Measurements from ENCODE around the gene MRPS34. TPM values are rescaled to one million over a fixed set of nuclear protein-coding genes. Genes with fewer than 3 reads are reported as not detected.

The MRPS34 gene
- total and polyA plus RNA-seq, 4 donors: 42.4 to 100 (median 58.7) TPM

DNA sequence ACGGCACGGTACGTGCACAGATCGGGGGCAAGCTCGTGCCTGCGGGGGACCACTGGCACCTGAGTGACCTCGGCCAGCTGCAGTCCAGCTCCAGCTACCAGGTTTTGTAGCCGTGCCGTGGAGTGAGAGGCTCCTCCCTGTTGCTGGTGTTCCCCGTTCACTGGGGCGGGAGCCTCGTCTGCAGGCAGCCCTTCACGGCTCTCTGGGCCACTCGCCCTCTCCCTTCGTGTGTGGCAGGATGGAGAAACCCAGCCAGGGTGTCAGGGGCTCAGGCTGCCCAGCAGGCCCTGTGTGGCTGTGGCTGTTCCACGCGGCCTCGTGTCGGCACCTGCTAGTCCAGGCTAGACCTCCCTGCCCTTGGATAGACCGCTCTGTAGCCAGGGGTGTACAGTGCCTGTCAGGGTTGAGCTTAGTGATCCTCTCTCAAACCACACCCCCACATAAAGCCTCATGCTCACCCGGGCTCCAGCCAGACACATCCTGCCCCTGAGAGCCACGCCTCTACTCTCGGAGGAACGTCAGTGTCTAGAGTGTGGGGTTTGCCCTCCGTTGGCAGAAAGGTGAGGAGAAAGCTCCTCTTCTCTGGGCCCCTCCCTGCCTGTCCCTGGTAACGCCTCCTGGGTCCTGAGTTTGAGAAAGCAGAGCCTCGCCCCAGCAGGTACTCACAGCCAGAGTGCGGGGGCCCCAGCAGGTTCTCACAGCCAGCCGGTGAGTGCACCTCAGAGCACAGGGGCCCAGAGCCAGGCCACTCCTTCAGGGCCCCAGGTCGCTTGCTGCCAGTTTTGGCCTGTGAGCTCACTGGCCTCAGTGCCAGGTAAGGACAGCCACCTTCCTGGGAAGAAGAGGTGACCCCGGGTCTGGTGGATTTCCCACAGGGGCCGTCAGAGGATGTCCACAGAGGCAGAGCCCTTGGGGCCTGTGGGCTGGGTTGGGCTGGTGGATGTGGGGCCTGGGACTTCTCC is 29.3 kb downstream of the MRPS34 start:
- TF ChIP-seq, protein P1, sequence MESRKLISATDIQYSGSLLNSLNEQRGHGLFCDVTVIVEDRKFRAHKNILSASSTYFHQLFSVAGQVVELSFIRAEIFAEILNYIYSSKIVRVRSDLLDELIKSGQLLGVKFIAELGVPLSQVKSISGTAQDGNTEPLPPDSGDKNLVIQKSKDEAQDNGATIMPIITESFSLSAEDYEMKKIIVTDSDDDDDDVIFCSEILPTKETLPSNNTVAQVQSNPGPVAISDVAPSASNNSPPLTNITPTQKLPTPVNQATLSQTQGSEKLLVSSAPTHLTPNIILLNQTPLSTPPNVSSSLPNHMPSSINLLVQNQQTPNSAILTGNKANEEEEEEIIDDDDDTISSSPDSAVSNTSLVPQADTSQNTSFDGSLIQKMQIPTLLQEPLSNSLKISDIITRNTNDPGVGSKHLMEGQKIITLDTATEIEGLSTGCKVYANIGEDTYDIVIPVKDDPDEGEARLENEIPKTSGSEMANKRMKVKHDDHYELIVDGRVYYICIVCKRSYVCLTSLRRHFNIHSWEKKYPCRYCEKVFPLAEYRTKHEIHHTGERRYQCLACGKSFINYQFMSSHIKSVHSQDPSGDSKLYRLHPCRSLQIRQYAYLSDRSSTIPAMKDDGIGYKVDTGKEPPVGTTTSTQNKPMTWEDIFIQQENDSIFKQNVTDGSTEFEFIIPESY (IDR thresholded peaks at IDR 0.05): no peak
- TF ChIP-seq RAD21 (IDR thresholded peaks at IDR 0.05) (no peak), YY1 (IDR thresholded peaks at IDR 0.05) (no peak), RXRA (IDR thresholded peaks at IDR 0.05) (no peak), JUND (IDR thresholded peaks at IDR 0.05) (no peak), NR2F2 (IDR thresholded peaks at IDR 0.05) (no peak)
- TF ChIP-seq, protein P2, sequence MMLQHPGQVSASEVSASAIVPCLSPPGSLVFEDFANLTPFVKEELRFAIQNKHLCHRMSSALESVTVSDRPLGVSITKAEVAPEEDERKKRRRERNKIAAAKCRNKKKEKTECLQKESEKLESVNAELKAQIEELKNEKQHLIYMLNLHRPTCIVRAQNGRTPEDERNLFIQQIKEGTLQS (IDR thresholded peaks at IDR 0.05): no peak
- no peak overlapping the region for H3K27ac ChIP-seq (ENCODE audit: low read depth in 1 of 2, low read length in 2 of 2)
- H3K9ac ChIP-seq (ENCODE audit: low read depth in 1 of 2, low read length in 2 of 2): no peak overlapping the region
- peaks cover 4 to 55% (median 17%) of the 10 kb centered on the region in 4 donors for H3K36me3 ChIP-seq (ENCODE audit: control insufficient read depth in 4 of 4, insufficient read depth in 3 of 4, low read depth in 1 of 4, low read length in 3 of 4)
- no peak for DNase-seq (ENCODE audit: low spot score)
- WGBS: 94% methylated on average over 32 of the region's 32 CpGs
- H3K27me3 ChIP-seq (ENCODE audit: control insufficient read depth in 4 of 4, insufficient read depth in 4 of 4, low read length in 3 of 4): no peaks in the 10 kb centered on the region
- no peak overlapping the region for H3K4me3 ChIP-seq (ENCODE audit: low read depth in 1 of 3, low read length in 3 of 3)
- no peaks in the 10 kb centered on the region for H3K4me1 ChIP-seq (ENCODE audit: control insufficient read depth in 4 of 4, insufficient read depth in 4 of 4, low read length in 3 of 4)
- no peaks in the 10 kb centered on the region for H3K9me3 ChIP-seq (ENCODE audit: control insufficient read depth in 4 of 4, low read length in 3 of 4)

DNA sequence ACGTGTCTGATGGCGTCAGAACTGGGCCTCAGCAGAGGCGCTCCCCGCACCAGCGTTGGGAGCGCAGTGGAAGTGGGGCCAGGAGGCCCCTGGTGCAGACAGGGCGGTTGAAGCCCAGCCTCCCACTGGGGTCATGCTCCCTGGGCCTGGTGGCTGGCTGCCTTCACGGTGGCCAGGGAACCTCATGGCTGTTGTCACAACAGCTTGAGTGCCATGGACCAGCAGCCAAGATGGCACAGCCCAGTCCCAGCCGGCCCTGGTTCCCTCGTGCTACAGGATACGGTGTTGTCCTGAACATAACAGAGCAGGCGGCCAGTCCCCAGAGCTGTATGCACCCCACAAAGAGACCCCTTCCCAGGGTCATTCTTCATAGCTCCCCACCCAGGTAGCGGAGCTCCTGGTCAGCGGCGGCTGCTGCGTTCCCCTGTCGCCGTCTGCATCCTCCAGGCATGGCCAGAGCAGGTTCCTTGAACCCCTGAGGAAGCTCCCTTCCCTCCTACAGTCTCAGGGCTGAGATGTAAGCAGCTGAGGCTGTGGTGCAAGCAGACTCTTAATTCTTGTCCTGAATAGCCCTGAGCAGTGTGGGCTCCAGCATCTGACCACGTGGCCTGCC is 31.3 kb downstream of the MRPS34 start:
- Histone ChIP-seq H3K4me3 (ENCODE audit: low read depth in 1 of 3, low read length in 3 of 3) (no peak overlapping the region), H3K4me1 (ENCODE audit: control insufficient read depth in 4 of 4, insufficient read depth in 4 of 4, low read length in 3 of 4) (no peaks in the 10 kb centered on the region), H3K27ac (ENCODE audit: low read depth in 1 of 2, low read length in 2 of 2) (no peak overlapping the region), H3K9ac (ENCODE audit: low read depth in 1 of 2, low read length in 2 of 2) (no peak overlapping the region), H3K27me3 (ENCODE audit: control insufficient read depth in 4 of 4, insufficient read depth in 4 of 4, low read length in 3 of 4) (no peaks in the 10 kb centered on the region), H3K9me3 (ENCODE audit: control insufficient read depth in 4 of 4, low read length in 3 of 4) (no peaks in the 10 kb centered on the region), H3K36me3 (ENCODE audit: control insufficient read depth in 4 of 4, insufficient read depth in 3 of 4, low read depth in 1 of 4, low read length in 3 of 4) (peaks cover 4 to 39% (median 7%) of the 10 kb centered on the region in 4 donors)
- WGBS: 97% methylated on average over 19 of the region's 19 CpGs
- no peak for DNase-seq (ENCODE audit: low spot score)
- no peak for TF ChIP-seq RAD21 (IDR thresholded peaks at IDR 0.05)
- no peak for TF ChIP-seq EGR1 (IDR thresholded peaks at IDR 0.05; ENCODE audit: low read depth in 2 of 2)
- TF ChIP-seq, protein P3, sequence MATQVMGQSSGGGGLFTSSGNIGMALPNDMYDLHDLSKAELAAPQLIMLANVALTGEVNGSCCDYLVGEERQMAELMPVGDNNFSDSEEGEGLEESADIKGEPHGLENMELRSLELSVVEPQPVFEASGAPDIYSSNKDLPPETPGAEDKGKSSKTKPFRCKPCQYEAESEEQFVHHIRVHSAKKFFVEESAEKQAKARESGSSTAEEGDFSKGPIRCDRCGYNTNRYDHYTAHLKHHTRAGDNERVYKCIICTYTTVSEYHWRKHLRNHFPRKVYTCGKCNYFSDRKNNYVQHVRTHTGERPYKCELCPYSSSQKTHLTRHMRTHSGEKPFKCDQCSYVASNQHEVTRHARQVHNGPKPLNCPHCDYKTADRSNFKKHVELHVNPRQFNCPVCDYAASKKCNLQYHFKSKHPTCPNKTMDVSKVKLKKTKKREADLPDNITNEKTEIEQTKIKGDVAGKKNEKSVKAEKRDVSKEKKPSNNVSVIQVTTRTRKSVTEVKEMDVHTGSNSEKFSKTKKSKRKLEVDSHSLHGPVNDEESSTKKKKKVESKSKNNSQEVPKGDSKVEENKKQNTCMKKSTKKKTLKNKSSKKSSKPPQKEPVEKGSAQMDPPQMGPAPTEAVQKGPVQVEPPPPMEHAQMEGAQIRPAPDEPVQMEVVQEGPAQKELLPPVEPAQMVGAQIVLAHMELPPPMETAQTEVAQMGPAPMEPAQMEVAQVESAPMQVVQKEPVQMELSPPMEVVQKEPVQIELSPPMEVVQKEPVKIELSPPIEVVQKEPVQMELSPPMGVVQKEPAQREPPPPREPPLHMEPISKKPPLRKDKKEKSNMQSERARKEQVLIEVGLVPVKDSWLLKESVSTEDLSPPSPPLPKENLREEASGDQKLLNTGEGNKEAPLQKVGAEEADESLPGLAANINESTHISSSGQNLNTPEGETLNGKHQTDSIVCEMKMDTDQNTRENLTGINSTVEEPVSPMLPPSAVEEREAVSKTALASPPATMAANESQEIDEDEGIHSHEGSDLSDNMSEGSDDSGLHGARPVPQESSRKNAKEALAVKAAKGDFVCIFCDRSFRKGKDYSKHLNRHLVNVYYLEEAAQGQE (IDR thresholded peaks at IDR 0.05): no peak
- TF ChIP-seq, protein P4, sequence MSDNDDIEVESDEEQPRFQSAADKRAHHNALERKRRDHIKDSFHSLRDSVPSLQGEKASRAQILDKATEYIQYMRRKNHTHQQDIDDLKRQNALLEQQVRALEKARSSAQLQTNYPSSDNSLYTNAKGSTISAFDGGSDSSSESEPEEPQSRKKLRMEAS (IDR thresholded peaks at IDR 0.05): no peak
- TF ChIP-seq FOXA2 (IDR thresholded peaks at IDR 0.05): no peak
- TF ChIP-seq HNF4A (conservative IDR thresholded peaks at IDR 0.05): no peak
- no peak for TF ChIP-seq YY1 (IDR thresholded peaks at IDR 0.05)
- TF ChIP-seq JUND (IDR thresholded peaks at IDR 0.05): no peak
- no peak for TF ChIP-seq GABPA (IDR thresholded peaks at IDR 0.05 in 1 of 2, conservative IDR thresholded peaks at IDR 0.05 in 1 of 2)
- TF ChIP-seq HNF4G (IDR thresholded peaks at IDR 0.05): no peak

All from liver (tissue), 9 donors.